Kidney (tissue), 14 donors: Measurements from ENCODE around the gene COPS7A. TPM values are rescaled to one million over a fixed set of nuclear protein-coding genes. Genes with fewer than 3 reads are reported as not detected.
A peak's percentile ranks its signal among the peaks of the same experiment; 100 is the strongest.

Source experiments
- DNase-seq, 5 donors: peaks; one replicate each; pipeline ENCODE4 v3.0.0-alpha.2; 2013 to 2020
- FAIRE-seq: peaks from 2 replicates; lab custom pipeline; 2012; peaks lifted over from hg19 to GRCh38; lab: Jason Lieb, UNC
- H3K27ac ChIP-seq, 2 donors: one replicate each; pipeline ENCODE4 v1.7.0; 2013; ENCODE audit warnings: low read depth in 2 of 2, low read length in 2 of 2, inconsistent platforms in 1 of 2
- H3K27me3 ChIP-seq: one replicate; pipeline ENCODE4 v1.7.1; 2013; ENCODE audit warnings: low read length, inconsistent platforms; ENCODE audit not compliant: control insufficient read depth, insufficient read depth
- H3K36me3 ChIP-seq, 3 donors: one replicate each; pipeline versions ENCODE4 v1.7.0 to v1.7.1; 2013; ENCODE audit warnings: low read length in 3 of 3, control low read depth in 1 of 3, inconsistent platforms in 1 of 3; ENCODE audit not compliant: insufficient read depth in 3 of 3, control insufficient read depth in 2 of 3
- H3K4me1 ChIP-seq, 3 donors: one replicate each; pipeline versions ENCODE4 v1.7.0 to v1.7.1; 2013; ENCODE audit warnings: low read length in 3 of 3, inconsistent platforms in 1 of 3, low read depth in 1 of 3; ENCODE audit not compliant: control insufficient read depth in 2 of 3, insufficient read depth in 2 of 3
- H3K4me3 ChIP-seq, 3 donors: one replicate each; pipeline versions ENCODE4 v1.7.0 to v1.8.1; 2013; ENCODE audit warnings: low read length in 3 of 3, control low read depth in 1 of 3, inconsistent platforms in 1 of 3
- H3K9ac ChIP-seq, 3 donors: one replicate each; pipeline versions ENCODE4 v1.7.0 to v1.7.1; 2013; ENCODE audit warnings: low read length in 3 of 3, control low read depth in 1 of 3, inconsistent platforms in 1 of 3
- H3K9me3 ChIP-seq, 3 donors: one replicate each; pipeline versions ENCODE4 v1.7.0 to v1.7.1; 2013; ENCODE audit warnings: low read length in 3 of 3, control low read depth in 1 of 3, inconsistent platforms in 1 of 3; ENCODE audit not compliant: control insufficient read depth in 2 of 3, insufficient read depth in 1 of 3
- CTCF ChIP-seq: IDR thresholded peaks from 3 replicates; pipeline ENCODE4 v1.5.1; 2012; ENCODE audit warnings: mild to moderate bottlenecking, moderate library complexity, borderline replicate concordance; ENCODE audit not compliant: insufficient read depth; ENCODE audit errors: extremely low read depth
- intact Hi-C: fragments of 100-400 bp; cut with DNase I; formaldehyde crosslinking; loops from one replicate; pipeline ENCODE4 v1.11.1; 2022
- polyA plus RNA-seq: library from polyadenylated mRNA; stranded (reverse); fragments of 350-450 nt; fragmentation: Illumina TruSeq; extraction: RNeasy Lipid Tissue Mini Kit (QIAGEN cat#74804); gene quantifications from one replicate; pipeline ENCODE4 v1.2.3, GENCODE V29; 2014; ENCODE audit warnings: low read depth, low replicate concordance; ENCODE audit not compliant: insufficient read depth
- total RNA-seq: library from RNA; stranded (reverse); fragmentation: NEBNext Ultra II Directional; extraction: Animal tissue kit (Norgen Biotek cat#: 25700); gene quantifications from one replicate; pipeline ENCODE4 v1.2.1, GENCODE V29; 2021
- donor health status: control.
- donor health status: control.
- donor health status: control.
- donor health status: control.
- donor health status: control.
- donor health status: DM: yes; HTN: yes; CAD: no.
- donor health status: Normal renal cell carcinoma (clear cell type).

Gene COPS7A
- total and polyA plus RNA-seq, 2 donors from 2014 or later, result 71.9 to 94.1 TPM

GRCh38 chr12:6768990-6769389 is 45.1 kb downstream of the COPS7A start:
- DNase-seq (peak in 4 of 5 donors; percentile 76 to 88 (median 84)), FAIRE-seq (no peak)
- H3K4me1 ChIP-seq, result peaks cover 2 to 25% (median 17%) of the 10 kb centered on the region in 3 donors
- peak overlapping the region; percentile 65 to 93 (median 91) for H3K4me3 ChIP-seq
- peaks cover 0 to 4% (median 4%) of the 10 kb centered on the region in 3 donors for H3K36me3 ChIP-seq
- H3K27ac ChIP-seq, result peak overlapping the region in 1 of 2 donors; percentile 33
- no peaks in the 10 kb centered on the region for H3K27me3 ChIP-seq
- intact Hi-C loops, result no loop called here
- no peaks in the 10 kb centered on the region for H3K9me3 ChIP-seq
- TF ChIP-seq CTCF, result no peak
- peak overlapping the region in 2 of 3 donors; percentile 24 to 46 for H3K9ac ChIP-seq

DNA sequence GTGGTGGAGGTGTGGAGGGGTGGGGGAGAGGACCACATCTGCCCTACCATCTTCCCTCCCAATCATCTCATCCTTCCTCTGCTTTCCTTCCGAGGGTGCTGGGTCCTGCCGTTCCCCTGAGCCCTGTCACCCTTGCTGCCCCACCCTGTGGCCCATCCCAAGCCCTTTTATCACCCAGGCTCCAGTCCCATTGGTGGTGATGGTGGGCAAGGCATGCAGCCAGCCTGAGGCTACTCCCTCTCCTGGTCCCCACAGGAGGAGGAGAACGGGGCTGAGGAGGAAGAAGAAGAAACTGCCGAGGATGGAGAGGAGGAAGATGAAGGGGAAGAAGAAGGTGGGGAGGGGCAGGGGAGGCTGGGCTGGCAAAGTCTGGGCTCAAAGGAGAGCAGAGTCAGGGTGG is 45.8 kb downstream of the COPS7A start:
- H3K27me3 ChIP-seq, result no peaks in the 10 kb centered on the region
- H3K4me3 ChIP-seq, result no peak overlapping the region
- H3K36me3 ChIP-seq, result peaks cover 0 to 4% (median 4%) of the 10 kb centered on the region in 3 donors
- no peak overlapping the region for H3K9ac ChIP-seq
- peaks cover 2 to 22% (median 17%) of the 10 kb centered on the region in 3 donors for H3K4me1 ChIP-seq
- DNase-seq (no peak), FAIRE-seq (no peak)
- no peak overlapping the region for H3K27ac ChIP-seq
- intact Hi-C loops, result no loop called here
- H3K9me3 ChIP-seq, result no peaks in the 10 kb centered on the region
- TF ChIP-seq CTCF, result no peak

GRCh38 chr12:6770094-6770493 is 46.2 kb downstream of the COPS7A start:
- H3K4me3 ChIP-seq, result no peak overlapping the region
- no peak overlapping the region for H3K27ac ChIP-seq
- no peak for TF ChIP-seq CTCF
- H3K9ac ChIP-seq, result no peak overlapping the region
- intact Hi-C loops, result no loop called here
- H3K9me3 ChIP-seq, result no peaks in the 10 kb centered on the region
- peaks cover 0 to 4% (median 4%) of the 10 kb centered on the region in 3 donors for H3K36me3 ChIP-seq
- peaks cover 2 to 19% (median 16%) of the 10 kb centered on the region in 3 donors for H3K4me1 ChIP-seq
- no peaks in the 10 kb centered on the region for H3K27me3 ChIP-seq
- DNase-seq (no peak), FAIRE-seq (no peak)

GRCh38 chr12:6770600-6770999 is 46.8 kb downstream of the COPS7A start:
- H3K27me3 ChIP-seq, result no peaks in the 10 kb centered on the region
- no peak for TF ChIP-seq CTCF
- no peak overlapping the region for H3K27ac ChIP-seq
- H3K4me1 ChIP-seq, result peaks cover 2 to 14% (median 11%) of the 10 kb centered on the region in 3 donors
- H3K4me3 ChIP-seq, result no peak overlapping the region
- DNase-seq, result no peak
- intact Hi-C loops, result no loop called here
- H3K36me3 ChIP-seq, result peaks cover 0 to 4% (median 4%) of the 10 kb centered on the region in 3 donors
- no peak overlapping the region for H3K9ac ChIP-seq
- no peak for FAIRE-seq
- no peaks in the 10 kb centered on the region for H3K9me3 ChIP-seq
